ENCODE results near the gene FKBP15.
A peak's percentile ranks its signal among the peaks of the same experiment; 100 is the strongest.
"Not testable (repeated sequence)": the region's sequence is repeated elsewhere in the genome, so short reads cannot be mapped to it uniquely, and the experiment has no call there.

The FKBP15 gene

GRCh38 chr9:113176803-113177202, 44.3 kb downstream of the FKBP15 start:
- DNase-seq: no peak

- no peak for DNase-seq
Measured at GRCh38 chr9:113173341-113173740, 47.7 kb downstream of the FKBP15 start.

GRCh38 chr9:113168809-113169208, 52.3 kb downstream of the FKBP15 start:
- DNase-seq: no peak

DNA sequence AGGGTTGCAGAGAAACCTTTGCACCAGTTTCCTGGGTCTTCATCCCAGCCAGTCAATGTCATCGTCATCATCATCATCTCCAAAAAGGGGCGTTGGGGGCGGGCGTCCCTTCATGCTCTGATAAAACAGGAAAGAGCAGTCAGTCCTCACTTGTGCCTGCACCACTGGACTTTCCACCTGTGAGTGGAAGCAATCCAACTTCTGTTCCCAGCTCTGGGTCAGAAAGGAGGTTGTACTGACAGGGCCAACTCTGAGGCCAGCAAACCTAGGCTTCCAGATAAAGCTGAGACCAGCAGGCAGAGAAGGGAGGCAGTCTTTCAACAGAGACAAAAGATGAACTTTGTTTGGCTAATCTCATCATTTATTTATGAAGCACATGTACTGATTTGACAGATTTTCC, 55.0 kb downstream of the FKBP15 start:
- DNase-seq: no peak

- no peak for DNase-seq
Measured at GRCh38 chr9:113164536-113165300, 56.4 kb downstream of the FKBP15 start.

DNA sequence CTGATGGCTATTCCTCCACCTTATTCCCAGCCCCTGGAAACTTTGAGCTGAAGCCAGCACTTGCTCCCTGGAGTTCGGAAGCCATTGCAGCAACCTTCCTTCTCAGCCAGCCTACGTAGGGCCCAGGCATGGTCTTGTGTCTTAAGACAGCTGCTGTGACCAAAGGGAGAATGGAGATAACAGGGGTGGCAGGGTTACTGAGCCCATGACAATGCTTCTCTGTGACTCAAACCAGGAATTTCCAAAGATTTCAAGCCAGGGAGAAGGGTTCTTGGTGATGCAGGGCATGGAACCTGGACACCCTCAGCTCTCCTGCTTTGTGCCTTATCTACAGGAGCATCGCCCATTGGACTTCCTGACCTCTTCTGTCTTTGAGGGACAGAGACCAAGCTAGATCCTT, 58.1 kb downstream of the FKBP15 start:
- no peak for DNase-seq

DNA sequence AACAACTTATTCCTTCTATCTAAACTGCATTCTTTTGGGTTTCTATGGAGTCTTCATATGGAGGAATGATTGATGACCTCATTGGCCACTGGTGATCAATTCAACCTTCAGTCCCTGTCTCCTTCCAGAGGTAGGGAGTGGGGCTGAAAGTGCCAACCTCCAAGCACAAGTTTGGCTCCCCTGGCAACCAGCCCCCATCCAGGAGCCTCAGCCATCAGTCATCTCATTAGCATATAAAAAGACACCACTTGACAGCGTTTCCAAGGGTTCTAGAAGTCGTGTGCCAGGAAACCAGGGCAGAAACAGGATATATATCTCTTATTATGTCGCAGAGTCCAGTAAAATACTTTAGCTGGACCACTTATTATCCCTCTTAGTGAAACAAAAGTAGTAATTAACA, 60.5 kb downstream of the FKBP15 start:
- no peak for DNase-seq

- DNase-seq: no peak
Measured at GRCh38 chr9:113158446-113158845, 62.6 kb downstream of the FKBP15 start.

- DNase-seq: no peak
Measured at GRCh38 chr9:113156880-113157279, 64.2 kb downstream of the FKBP15 start.

DNA sequence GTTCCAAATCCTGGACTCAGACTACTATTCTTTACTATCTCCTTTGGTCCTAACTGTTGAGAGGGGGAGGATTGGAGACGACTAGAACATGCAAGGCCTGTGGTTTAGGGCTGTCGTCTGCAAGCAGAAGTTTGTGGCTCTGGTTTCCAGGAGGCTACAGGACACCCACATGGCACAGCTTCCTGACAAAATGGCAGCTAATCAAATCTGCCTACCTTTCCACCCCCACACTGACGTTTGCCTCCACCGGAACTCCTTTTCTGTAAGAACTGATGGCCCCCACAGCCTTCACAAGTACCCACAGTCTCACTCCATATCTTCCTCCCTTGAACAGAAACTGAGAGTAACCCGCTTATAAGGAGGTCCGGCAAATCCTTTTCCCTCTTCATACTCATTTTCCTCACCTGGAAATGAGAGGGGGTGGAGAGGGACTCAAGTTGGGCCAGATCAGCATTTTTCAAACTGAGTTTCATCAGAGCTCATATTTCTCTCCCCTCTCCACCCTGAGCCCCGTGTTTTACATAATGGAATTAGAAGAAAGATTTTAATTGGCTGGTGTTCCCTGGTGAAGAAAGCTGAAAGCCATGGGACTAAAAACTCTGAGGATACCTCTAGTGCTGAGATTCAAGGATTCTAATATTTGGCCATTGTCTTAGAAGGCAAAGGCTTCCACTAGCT, 65.0 kb downstream of the FKBP15 start:
- DNase-seq: no peak

GRCh38 chr9:113154946-113155345, 66.1 kb downstream of the FKBP15 start:
- DNase-seq: no peak

- DNase-seq: no peak
Measured at GRCh38 chr9:113154471-113154870, 66.6 kb downstream of the FKBP15 start.

DNA sequence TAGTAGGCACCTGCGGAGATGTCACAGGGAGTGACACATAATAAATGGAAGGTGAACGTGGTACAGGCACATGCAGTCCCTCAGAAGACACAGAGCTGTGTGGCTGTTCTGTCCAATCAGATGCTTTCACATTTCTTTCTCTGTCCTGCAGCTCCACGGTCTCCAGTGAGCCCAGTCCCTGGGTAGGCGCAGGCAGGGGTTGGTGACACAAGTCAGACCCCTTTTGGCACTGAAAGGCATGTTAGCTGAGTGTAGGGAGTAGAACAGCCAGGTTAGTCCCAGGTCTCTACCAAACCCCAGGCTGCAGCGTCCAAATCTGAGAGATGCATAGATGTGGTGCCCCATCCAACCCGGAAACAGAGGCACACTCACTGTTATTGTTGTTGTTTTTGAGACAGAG, 67.5 kb downstream of the FKBP15 start:
- no peak for DNase-seq

DNA sequence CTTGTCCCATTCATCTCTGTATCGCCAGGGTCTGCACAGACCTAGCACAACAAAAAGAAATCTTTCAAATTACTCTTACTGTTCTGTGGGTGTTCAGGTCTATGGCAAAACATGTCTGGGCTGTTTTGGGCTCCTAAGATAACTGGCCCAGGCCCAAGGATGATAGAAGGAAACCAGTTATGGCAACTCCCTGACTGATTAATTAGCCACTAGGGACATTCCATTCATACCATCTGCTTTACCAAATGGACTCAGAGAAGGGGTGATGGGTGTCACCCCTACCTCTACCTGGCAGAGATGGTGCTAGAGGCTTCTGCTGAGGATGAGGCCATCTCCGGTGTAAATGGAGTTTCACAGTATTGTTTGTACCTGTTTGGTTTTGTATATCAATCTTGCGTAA, 68.4 kb downstream of the FKBP15 start:
- no peak for DNase-seq

- no peak for DNase-seq
Measured at GRCh38 chr9:113151696-113152630, 69.1 kb downstream of the FKBP15 start.

DNA sequence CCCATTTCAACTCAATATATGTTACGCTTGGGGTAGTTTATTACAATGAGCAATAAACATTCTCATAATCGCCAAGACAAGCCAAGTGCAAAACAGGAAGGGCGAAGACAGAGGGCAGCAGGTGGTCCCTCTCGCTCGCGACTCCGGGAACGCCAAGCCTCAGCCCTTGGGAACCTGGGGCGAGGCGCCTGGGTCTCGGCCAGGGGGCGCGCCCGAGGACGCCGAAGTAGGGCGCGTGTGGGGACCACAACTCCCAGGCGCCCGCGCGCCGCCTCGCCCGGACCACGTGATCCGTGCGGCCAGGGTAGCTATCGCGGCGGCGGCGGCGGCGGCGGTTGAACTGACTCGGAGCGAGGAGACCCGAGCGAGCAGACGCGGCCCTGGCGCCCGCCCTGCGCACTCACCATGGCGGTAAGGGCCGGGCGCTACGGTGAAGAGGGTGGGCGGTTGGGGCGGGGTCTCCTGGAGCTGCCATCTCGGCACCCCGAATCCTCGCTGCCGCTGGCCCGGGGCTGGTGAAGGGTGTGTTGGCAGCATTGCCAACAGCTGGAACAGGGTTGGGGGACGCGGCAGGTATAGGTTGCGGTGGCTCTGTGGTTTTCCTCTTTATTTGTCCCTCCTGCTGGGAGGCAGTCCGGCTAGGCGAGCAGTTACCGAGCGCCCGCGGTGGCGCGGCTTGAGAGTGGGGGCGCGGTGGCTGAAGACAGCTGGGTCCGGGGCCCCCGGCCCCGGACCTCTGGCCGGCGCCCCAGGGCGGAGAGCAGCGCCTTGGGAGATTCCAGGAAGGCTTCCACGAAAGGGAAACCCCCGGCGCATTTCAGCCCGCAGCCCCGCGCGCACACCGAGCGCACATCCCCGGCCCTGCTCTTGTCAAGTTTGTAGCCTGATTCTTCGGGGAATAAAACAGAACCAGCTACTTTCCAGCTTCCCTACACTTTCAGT, 70.1 kb downstream of the FKBP15 start, which contains the start of gene SLC31A2:
TSS of gene SLC31A2 (plus strand) at position 338 of the 942 bp plus-strand sequence. CDS start at position 406, 68 bp downstream.
- peak; percentile 74 for DNase-seq

DNA sequence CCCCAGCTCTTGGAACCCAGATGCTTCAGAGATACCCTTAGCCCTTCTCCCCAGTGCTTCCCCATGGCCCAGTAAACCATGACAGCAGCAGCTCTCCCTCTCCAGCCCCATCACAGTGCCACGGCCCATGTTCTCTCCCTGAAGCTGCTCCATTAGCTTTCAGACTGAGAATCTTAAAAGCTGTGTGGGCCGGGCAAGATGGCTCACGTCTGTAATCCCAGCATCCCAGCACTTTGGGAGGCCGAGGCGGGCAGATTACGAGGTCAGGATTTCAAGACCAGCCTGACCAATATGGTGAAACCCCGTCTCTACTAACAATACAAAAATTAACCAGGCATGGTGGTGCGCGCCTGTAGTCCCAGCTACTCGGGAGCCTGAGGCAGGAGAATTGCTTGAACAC, 71.5 kb downstream of the FKBP15 start:
- not testable (repeated sequence) for DNase-seq

DNA sequence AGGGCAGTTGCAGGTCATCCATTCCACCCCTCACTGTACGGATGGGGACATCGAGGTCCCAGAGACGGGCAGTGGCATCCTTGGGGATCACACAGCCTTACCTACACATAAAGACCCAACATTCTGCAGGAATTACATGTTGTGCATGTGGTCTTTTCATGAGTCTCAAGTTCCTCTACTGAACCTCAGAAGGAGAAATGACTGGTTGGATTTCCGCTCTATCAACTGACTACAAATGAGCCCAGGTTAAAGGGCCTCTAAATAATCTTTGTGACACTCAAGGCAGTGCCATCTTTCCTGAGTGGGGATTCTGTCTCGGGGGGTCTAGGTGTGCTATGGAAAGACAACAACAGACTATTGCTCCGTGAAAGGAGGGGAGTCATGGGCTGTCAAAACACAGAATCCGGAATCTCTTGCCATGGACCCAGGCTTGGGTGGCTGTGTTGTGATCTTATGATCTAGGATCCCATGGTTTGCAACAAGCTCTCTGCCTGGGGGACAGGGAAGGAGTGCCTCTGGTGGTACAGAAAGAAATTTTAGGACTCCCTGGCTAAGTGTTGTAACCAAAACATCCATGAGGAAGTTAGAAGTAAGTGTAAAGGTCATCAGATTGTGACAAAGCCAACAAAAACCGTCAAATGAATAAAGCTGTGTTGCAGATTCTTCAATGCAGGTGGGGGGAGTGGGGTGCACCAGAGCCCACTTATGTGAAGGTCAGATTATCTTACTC, 72.1 kb downstream of the FKBP15 start:
- DNase-seq: no peak

- no peak for DNase-seq
Measured at GRCh38 chr9:113148372-113148705, 72.7 kb downstream of the FKBP15 start.

DNA sequence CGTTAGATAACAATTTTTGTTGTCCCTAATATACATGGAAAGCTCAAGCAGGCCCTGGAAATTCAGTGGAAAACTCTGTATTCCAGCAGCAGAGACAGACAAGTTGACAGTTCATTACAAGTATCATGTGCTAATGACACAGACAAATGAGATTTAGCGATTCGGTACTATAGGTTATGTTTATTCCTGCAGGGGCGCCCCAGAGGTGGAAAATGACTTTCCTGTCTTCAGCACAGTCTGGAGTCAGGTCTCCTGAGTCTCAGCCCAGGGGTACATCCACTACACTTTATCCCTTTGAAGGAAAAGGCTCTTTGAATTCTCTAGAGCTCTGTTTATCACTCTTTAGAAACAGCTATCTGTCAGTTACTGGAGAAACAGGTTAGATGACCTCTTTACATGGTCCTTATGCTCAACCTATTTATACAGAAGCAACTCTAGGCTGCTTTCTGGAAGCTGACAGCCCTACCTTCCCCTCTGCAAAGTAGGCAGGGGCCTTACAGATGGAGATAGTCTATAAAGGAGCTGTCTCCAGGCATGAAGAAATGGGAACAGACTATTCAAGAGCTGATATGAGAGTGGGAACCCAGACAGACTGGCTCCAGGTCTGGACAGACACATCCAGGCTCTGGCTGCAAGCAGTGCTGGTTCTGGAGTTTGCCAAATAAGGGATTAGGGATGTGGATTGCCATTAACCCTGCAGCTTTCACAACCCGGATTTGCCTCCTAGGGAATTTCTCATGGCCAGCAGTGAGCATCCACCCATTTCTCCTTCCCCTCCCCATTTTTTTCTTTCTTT, 77.4 kb downstream of the FKBP15 start:
- no peak for DNase-seq

GRCh38 chr9:113140896-113141295, 80.2 kb downstream of the FKBP15 start:
- DNase-seq: not testable (repeated sequence)

All from activated effector memory CD4-positive, alpha-beta T cell treated with Interleukin-2 at 50 U/mL for 16 hours (primary cell).